ENCODE data around the gene CYBA. TPM values are rescaled to one million over a fixed set of nuclear protein-coding genes. Genes with fewer than 3 reads are reported as not detected.
A peak's percentile ranks its signal among the peaks of the same experiment; 100 is the strongest.
"Not testable (repeated sequence)": the region's sequence is repeated elsewhere in the genome, so short reads cannot be mapped to it uniquely, and the experiment has no call there.

The CYBA gene
- total RNA-seq, 1 experiment from 2014 or later = not detected

- peak; percentile 44 for DNase-seq (ENCODE audit: low read depth)
Measured at GRCh38 chr16:88686439-88687253, 35.8 kb upstream of the CYBA start, which contains the start of gene SNAI3. Gene SNAI3, minus strand, starts transcription at chr16:88686507. Its CDS starts 101 bp downstream, at chr16:88686406.

DNA sequence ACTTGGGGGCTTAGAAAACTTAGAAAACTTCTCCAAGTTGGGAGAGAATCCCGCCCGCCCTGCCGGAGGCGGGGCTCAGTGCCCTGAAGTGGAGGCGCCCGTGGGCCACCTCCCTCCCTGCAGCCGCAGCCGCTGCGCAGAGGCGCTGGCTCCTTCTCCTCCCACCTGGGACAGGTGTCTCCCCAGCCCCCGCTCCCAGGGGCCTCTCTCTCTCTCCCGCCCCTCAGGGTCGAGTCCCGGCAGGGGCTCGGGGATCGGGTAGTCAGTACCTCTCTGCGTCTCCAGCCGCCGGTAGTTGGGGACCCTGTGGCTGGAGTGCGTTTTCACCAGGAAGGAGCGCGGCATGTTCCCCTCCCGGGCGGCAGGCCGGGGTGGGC is 35.2 kb upstream of the CYBA start:
- DNase-seq (ENCODE audit: low read depth) = no peak

DNA sequence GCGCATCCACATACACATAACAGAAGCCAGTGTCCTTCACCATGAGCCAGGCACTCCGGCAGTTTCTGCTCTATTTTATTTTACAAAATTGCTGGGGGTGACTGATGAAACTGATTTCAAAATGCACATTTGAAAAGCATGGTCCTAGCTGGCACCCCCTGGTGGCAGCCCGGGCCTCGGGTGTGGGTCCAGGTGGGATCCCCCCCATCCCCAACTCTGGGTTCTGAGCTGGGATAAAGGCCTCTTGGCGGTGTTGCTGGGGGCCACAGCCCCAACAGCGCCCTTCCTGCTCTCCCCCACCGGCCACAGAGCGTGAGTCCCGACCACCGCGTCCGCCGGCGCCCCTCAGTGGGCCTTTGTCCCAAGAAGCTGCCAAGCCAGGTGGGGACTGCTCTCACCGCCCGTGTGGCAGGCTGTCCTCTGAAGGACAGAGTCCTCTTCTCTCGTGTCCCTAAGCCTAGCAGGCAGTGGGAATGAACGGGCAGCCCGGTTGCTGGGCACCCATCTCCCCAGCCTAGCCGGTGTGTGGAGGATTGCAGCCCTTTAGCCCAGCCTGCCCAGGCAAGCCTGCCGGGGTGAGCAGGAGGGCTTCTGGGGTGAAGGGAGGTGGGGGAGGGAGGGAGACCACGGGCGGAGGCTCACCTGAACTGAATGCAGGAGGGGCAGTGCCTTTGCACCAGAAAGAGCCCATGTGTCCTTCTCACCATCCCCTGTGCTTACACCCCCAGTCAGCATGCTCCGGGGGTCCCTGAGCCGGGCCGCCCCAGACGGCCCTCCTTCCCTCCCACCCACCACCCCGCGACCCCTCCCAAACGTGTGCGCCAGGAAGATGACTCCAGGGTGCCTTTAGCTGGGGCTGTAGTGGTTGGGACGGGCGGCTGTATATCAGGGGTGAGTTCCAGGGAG is 34.6 kb upstream of the CYBA start:
- peak; percentile 33 for DNase-seq (ENCODE audit: low read depth)

- no peak for DNase-seq (ENCODE audit: low read depth)
Measured at GRCh38 chr16:88684569-88685155, 33.8 kb upstream of the CYBA start.

- DNase-seq (ENCODE audit: low read depth) = no peak
Measured at GRCh38 chr16:88681709-88682451, 31.0 kb upstream of the CYBA start.

- no peak for DNase-seq (ENCODE audit: low read depth)
Measured at GRCh38 chr16:88681084-88681680, 30.3 kb upstream of the CYBA start.

GRCh38 chr16:88680554-88681083 is 29.8 kb upstream of the CYBA start:
- no peak for DNase-seq (ENCODE audit: low read depth)

- DNase-seq (ENCODE audit: low read depth) = no peak
Measured at GRCh38 chr16:88678224-88678979, 27.5 kb upstream of the CYBA start.

DNA sequence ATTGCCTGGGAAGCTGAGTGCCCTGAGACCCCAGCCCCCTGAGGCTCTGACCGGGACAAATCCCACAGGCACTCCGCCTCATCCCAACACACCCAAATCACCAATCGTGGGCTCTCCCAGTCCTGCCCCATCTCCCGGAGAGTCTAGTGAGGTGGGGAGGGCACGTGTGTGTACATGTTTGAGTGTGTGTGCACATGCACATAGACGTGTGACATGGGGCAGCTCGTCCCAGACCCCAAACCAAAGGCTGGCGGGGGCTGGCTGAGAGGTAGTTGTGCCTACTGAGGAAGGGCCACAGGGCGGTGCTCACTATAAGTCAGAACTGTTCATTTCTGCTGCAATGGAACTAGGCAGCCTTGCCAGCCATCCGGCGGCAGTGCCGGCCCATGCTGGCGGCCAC is 26.9 kb upstream of the CYBA start:
- no peak for DNase-seq (ENCODE audit: low read depth)

DNA sequence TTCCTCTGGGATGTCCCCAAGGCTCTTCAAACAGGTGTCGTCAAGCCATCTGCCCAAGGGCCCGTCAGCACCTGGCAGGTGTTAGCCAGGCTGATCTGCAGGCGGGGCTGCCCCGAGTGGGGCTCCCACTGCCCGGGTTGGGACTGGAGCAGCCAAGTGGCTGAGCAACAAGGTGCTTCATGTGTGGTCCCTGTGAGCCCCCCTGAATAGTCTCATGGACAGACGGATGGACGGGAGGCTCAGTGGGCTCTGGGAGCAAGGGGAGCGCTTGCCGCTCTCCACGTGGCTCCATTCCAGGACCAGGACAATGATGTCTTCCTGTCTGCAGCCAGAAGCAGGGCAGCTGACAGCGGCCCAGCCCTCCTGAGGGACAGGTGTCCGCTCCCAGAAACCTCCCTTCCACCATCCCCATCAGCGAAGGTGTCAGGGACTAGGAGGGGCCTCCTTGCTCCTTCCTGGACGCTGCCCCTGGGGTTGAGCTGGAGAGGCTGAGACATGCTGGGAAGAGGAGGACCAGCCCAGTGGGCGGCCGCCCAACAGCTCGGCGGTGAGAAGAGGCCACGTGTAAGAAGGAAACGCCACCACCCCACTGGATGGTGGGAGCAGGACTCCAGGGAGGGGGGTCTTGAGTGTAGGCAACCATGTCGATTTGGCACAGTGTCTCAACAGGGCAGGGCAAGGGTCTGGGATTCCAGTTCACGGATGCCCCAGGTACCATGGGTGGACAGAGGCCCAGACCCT is 25.8 kb upstream of the CYBA start:
- DNase-seq (ENCODE audit: low read depth) = no peak

- no peak for DNase-seq (ENCODE audit: low read depth)
Measured at GRCh38 chr16:88673716-88674379, 23.0 kb upstream of the CYBA start.

DNA sequence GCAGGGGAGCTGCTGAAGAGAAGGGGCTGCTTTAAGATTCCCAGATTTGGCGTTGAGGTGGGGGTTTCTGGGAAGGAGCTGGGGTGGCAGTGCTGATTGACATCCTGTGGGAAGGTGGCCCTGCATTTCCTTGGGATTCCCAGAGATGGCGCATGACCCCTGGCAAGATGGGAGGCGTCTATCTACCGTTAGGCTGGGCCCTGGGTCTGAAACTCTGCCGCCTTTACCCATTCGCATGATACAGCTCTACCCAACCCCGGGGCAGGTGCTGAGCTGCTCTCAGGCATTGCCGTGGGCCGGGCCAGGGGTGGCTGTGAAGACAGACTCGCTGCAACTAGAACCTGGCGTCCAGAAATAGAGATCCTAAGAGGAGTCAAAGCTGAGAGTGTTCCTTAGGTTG is 21.9 kb upstream of the CYBA start:
- no peak for DNase-seq (ENCODE audit: low read depth)

GRCh38 chr16:88671806-88672205 is 21.0 kb upstream of the CYBA start:
- no peak for DNase-seq (ENCODE audit: low read depth)

- DNase-seq (ENCODE audit: low read depth) = no peak
Measured at GRCh38 chr16:88669980-88670379, 19.1 kb upstream of the CYBA start.

DNA sequence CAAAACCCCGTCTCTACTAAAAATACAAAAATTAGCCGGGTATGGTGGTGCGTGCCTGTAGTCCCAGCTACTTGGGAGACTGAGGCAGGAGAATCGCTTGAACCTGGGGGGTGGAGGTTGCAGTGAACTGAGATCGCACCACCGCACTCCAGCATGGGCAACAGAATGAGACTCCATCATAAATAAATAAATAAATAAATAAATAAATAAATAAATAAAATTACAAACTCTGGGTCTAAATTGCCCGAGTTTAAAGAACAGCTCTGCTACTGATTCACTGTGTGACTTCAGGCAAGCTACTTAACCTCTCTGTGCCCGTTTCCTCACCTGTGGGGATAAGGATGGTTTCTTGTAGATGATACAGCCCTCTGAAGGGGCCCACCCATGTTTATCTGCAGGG is 18.6 kb upstream of the CYBA start:
- not testable (repeated sequence) for DNase-seq (ENCODE audit: low read depth)

GRCh38 chr16:88667461-88667860 is 16.6 kb upstream of the CYBA start:
- no peak for DNase-seq (ENCODE audit: low read depth)

- no peak for DNase-seq (ENCODE audit: low read depth)
Measured at GRCh38 chr16:88665570-88665969, 14.7 kb upstream of the CYBA start.

GRCh38 chr16:88665148-88665547 is 14.3 kb upstream of the CYBA start:
- DNase-seq (ENCODE audit: low read depth) = no peak

All from M059J (cell line).